ENCODE measurements around the gene DNMT3B. TPM values are rescaled to one million over a fixed set of nuclear protein-coding genes. Genes with fewer than 3 reads are reported as not detected.
"Not testable (repeated sequence)": the region's sequence is repeated elsewhere in the genome, so short reads cannot be mapped to it uniquely, and the experiment has no call there.

The DNMT3B gene
- total RNA-seq: 1 to 10 TPM; 2.2 to 2.7 (median 2.3) TPM

GRCh38 chr20:32761831-32762753 lies at the start of gene DNMT3B:
DNMT3B (plus strand) TSS chr20:32762385; CDS start chr20:32780324, 17,939 bp downstream.
- Histone ChIP-seq H3K27me3 (no peaks in the 10 kb centered on the region), H3K9me3 (no peaks in the 10 kb centered on the region), H3K36me3 (no peaks in the 10 kb centered on the region), H3K4me3 (replicated peaks in 1 of 3) (peak within 1 kb of the TSS; percentile 67 to 89 (median 76)), H3K27ac (peak within 1 kb of the TSS in 2 of 3 donors; percentile 37 to 41), H3K4me1 (peaks cover 16 to 18% of the 10 kb centered on the region in 2 donors)
- TF ChIP-seq, protein P1, sequence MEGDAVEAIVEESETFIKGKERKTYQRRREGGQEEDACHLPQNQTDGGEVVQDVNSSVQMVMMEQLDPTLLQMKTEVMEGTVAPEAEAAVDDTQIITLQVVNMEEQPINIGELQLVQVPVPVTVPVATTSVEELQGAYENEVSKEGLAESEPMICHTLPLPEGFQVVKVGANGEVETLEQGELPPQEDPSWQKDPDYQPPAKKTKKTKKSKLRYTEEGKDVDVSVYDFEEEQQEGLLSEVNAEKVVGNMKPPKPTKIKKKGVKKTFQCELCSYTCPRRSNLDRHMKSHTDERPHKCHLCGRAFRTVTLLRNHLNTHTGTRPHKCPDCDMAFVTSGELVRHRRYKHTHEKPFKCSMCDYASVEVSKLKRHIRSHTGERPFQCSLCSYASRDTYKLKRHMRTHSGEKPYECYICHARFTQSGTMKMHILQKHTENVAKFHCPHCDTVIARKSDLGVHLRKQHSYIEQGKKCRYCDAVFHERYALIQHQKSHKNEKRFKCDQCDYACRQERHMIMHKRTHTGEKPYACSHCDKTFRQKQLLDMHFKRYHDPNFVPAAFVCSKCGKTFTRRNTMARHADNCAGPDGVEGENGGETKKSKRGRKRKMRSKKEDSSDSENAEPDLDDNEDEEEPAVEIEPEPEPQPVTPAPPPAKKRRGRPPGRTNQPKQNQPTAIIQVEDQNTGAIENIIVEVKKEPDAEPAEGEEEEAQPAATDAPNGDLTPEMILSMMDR (IDR thresholded peaks at IDR 0.05): peak in 3 of 6 experiments; percentile 29 to 42 (median 40)
- peak in 1 of 2 donors; percentile 56 for TF ChIP-seq POLR2A (IDR thresholded peaks at IDR 0.05)
- DNase-seq: peak; percentile 83 to 87
- 4% methylated on average over 15 of the region's 92 CpGs; no CpG with 5 or more reads in 1 of the 2 donors for WGBS, 2 donors
- intact Hi-C loops (cut with DNase I): no loop called here

- Histone ChIP-seq H3K4me1 (peaks cover 20% of the 10 kb centered on the region in 2 donors), H3K27me3 (no peaks in the 10 kb centered on the region), H3K27ac (peak overlapping the region; percentile 36 to 65 (median 60)), H3K4me3 (replicated peaks in 1 of 3) (no peak overlapping the region), H3K36me3 (peaks cover 3 to 4% of the 10 kb centered on the region in 2 donors), H3K9me3 (no peaks in the 10 kb centered on the region)
- DNase-seq: peak; percentile 51 to 56
- intact Hi-C loops (cut with DNase I): no loop called here
- 57 to 83% methylated on average over 2 to 3 of the region's 3 CpGs for whole genome bisulfite sequencing, 2 donors
- TF ChIP-seq, protein P1 (IDR thresholded peaks at IDR 0.05): no peak
- no peak for TF ChIP-seq POLR2A (IDR thresholded peaks at IDR 0.05)
These were observed 43.3 kb upstream of the DNMT3B start for GRCh38 chr20:32718749-32719348.

DNA sequence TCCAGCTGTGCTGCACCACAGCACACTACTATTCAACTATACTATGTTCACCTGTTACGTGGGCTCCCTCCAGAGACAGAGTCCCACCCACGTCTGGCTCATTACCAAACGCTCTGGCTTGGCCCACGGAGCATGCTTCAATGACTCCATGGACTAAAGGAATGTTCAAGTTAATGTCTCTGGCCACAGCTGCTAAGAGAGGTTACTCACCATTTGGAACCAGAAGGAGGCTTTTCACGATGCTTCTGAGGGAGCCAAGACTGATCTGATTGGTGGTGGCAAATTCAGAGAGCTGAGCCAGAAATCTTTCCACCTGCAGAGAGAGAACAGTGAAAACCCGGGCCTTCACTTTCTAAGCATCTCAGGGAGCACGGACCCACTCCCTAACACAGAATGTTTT lies 34.5 kb upstream of the DNMT3B start:
- WGBS, 2 donors: 14 to 24% methylated on average over 7 of the region's 7 CpGs
- no peak for TF ChIP-seq POLR2A (IDR thresholded peaks at IDR 0.05)
- TF ChIP-seq, protein P1 (IDR thresholded peaks at IDR 0.05): no peak
- peak; percentile 90 to 92 for DNase-seq
- Histone ChIP-seq H3K4me1 (peaks cover 37 to 53% of the 10 kb centered on the region in 2 donors), H3K27ac (peak overlapping the region in 2 of 3 donors; percentile 45 to 73), H3K9me3 (no peaks in the 10 kb centered on the region), H3K36me3 (peaks cover 0 to 7% of the 10 kb centered on the region in 2 donors), H3K27me3 (no peaks in the 10 kb centered on the region), H3K4me3 (replicated peaks in 1 of 3) (no peak overlapping the region)
- intact Hi-C loops (cut with DNase I): no loop called here

DNA sequence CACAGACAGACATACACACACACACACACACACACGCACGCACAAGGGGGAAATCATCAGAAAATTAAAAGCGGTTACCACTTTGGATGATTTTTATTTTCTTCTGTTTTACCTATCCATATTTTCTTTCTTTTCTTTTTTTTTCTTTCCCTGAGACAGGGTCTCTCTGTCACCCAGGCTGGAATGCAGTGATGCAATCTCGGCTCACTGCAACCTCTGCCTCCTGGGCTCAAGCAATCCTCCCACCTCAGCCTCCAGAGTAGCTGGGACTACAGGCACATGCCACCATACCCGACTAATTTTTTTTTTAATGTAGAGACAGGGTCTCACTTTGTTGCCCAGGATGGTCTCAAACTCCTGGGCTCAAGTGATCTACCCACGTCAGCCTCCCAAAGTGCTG lies 33.8 kb upstream of the DNMT3B start:
- Histone ChIP-seq H3K4me1 (peaks cover 37 to 56% of the 10 kb centered on the region in 2 donors), H3K27ac (peak overlapping the region; percentile 45 to 76 (median 73))
- H3K36me3 ChIP-seq; intact Hi-C loops (cut with DNase I); H3K4me3 ChIP-seq (replicated peaks in 1 of 3); DNase-seq; H3K9me3 ChIP-seq; H3K27me3 ChIP-seq: not testable (repeated sequence)
- 80 to 89% methylated on average over 6 of the region's 6 CpGs for WGBS, 2 donors

GRCh38 chr20:32729334-32729733 lies 32.9 kb upstream of the DNMT3B start:
- H3K9me3 ChIP-seq; H3K36me3 ChIP-seq; H3K27me3 ChIP-seq; DNase-seq; intact Hi-C loops (cut with DNase I); H3K4me3 ChIP-seq (replicated peaks in 1 of 3): not testable (repeated sequence)
- Histone ChIP-seq H3K27ac (peak overlapping the region; percentile 45 to 76 (median 73)), H3K4me1 (peaks cover 37 to 56% of the 10 kb centered on the region in 2 donors)
- 95 to 97% methylated on average over 5 of the region's 5 CpGs for WGBS, 2 donors

Measured in thyroid gland (tissue), 4 donors.